Kidney (tissue), 14 donors: ENCODE data around the gene PHOX2A. TPM values are rescaled to one million over a fixed set of nuclear protein-coding genes. Genes with fewer than 3 reads are reported as not detected.

ENCODE experiments used
- DNase-seq, 5 donors: peaks; one replicate each; pipeline ENCODE4 v3.0.0-alpha.2; 2013 to 2020
- FAIRE-seq: peaks from 2 replicates; lab custom pipeline; 2012; peaks lifted over from hg19 to GRCh38; lab: Jason Lieb, UNC
- H3K27ac ChIP-seq, 2 donors: one replicate each; pipeline ENCODE4 v1.7.0; 2013; ENCODE audit warnings: low read depth in 2 of 2, low read length in 2 of 2, inconsistent platforms in 1 of 2
- H3K27me3 ChIP-seq: one replicate; pipeline ENCODE4 v1.7.1; 2013; ENCODE audit warnings: low read length, inconsistent platforms; ENCODE audit not compliant: control insufficient read depth, insufficient read depth
- H3K36me3 ChIP-seq, 3 donors: one replicate each; pipeline versions ENCODE4 v1.7.0 to v1.7.1; 2013; ENCODE audit warnings: low read length in 3 of 3, control low read depth in 1 of 3, inconsistent platforms in 1 of 3; ENCODE audit not compliant: insufficient read depth in 3 of 3, control insufficient read depth in 2 of 3
- H3K4me1 ChIP-seq, 3 donors: one replicate each; pipeline versions ENCODE4 v1.7.0 to v1.7.1; 2013; ENCODE audit warnings: low read length in 3 of 3, inconsistent platforms in 1 of 3, low read depth in 1 of 3; ENCODE audit not compliant: control insufficient read depth in 2 of 3, insufficient read depth in 2 of 3
- H3K4me3 ChIP-seq, 3 donors: one replicate each; pipeline versions ENCODE4 v1.7.0 to v1.8.1; 2013; ENCODE audit warnings: low read length in 3 of 3, control low read depth in 1 of 3, inconsistent platforms in 1 of 3
- H3K9ac ChIP-seq, 3 donors: one replicate each; pipeline versions ENCODE4 v1.7.0 to v1.7.1; 2013; ENCODE audit warnings: low read length in 3 of 3, control low read depth in 1 of 3, inconsistent platforms in 1 of 3
- H3K9me3 ChIP-seq, 3 donors: one replicate each; pipeline versions ENCODE4 v1.7.0 to v1.7.1; 2013; ENCODE audit warnings: low read length in 3 of 3, control low read depth in 1 of 3, inconsistent platforms in 1 of 3; ENCODE audit not compliant: control insufficient read depth in 2 of 3, insufficient read depth in 1 of 3
- CTCF ChIP-seq: IDR thresholded peaks from 3 replicates; pipeline ENCODE4 v1.5.1; 2012; ENCODE audit warnings: mild to moderate bottlenecking, moderate library complexity, borderline replicate concordance; ENCODE audit not compliant: insufficient read depth; ENCODE audit errors: extremely low read depth
- intact Hi-C: fragments of 100-400 bp; cut with DNase I; formaldehyde crosslinking; loops from one replicate; pipeline ENCODE4 v1.11.1; 2022
- polyA plus RNA-seq: library from polyadenylated mRNA; stranded (reverse); fragments of 350-450 nt; fragmentation: Illumina TruSeq; extraction: RNeasy Lipid Tissue Mini Kit (QIAGEN cat#74804); gene quantifications from one replicate; pipeline ENCODE4 v1.2.3, GENCODE V29; 2014; ENCODE audit warnings: low read depth, low replicate concordance; ENCODE audit not compliant: insufficient read depth
- total RNA-seq: library from RNA; stranded (reverse); fragmentation: NEBNext Ultra II Directional; extraction: Animal tissue kit (Norgen Biotek cat#: 25700); gene quantifications from one replicate; pipeline ENCODE4 v1.2.1, GENCODE V29; 2021
- donor health status: control.
- donor health status: control.
- donor health status: control.
- donor health status: control.
- donor health status: control.
- donor health status: DM: yes; HTN: yes; CAD: no.
- donor health status: Normal renal cell carcinoma (clear cell type).

PHOX2A gene
- total and polyA plus RNA-seq, 2 donors from 2014 or later, result not detected

DNA sequence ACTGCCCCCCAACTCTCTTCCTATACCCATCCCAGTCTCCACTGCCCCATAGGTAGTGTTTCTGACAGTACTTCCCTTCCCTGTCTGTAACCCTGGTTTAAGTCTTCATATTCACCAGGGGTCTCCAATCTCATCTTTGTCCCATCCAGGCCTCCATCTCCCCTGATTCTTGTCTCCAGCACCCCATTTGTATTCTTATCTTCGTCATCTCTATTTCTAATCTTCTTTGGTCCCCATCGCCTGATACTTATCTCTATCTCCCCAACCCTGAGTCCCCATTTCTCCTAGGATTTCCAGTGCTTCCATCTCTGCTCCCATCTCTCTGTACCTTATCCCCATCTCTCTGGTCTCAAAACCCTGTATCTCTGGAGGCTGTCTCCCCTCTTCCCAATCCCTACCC, 1.8 kb downstream of the PHOX2A start:
- no peaks in the 10 kb centered on the region for H3K9me3 ChIP-seq
- H3K36me3 ChIP-seq, result peaks cover 0 to 4% (median 0%) of the 10 kb centered on the region in 3 donors
- intact Hi-C loops, result no loop called here
- DNase-seq (peak in 1 of 5 donors; percentile 25), FAIRE-seq (no peak)
- H3K9ac ChIP-seq, result no peak overlapping the region
- no peak overlapping the region for H3K4me3 ChIP-seq
- H3K27ac ChIP-seq, result no peak overlapping the region
- H3K27me3 ChIP-seq, result peaks cover 48% of the 10 kb centered on the region
- TF ChIP-seq CTCF, result no peak
- peaks cover 0 to 12% (median 4%) of the 10 kb centered on the region in 3 donors for H3K4me1 ChIP-seq

DNA sequence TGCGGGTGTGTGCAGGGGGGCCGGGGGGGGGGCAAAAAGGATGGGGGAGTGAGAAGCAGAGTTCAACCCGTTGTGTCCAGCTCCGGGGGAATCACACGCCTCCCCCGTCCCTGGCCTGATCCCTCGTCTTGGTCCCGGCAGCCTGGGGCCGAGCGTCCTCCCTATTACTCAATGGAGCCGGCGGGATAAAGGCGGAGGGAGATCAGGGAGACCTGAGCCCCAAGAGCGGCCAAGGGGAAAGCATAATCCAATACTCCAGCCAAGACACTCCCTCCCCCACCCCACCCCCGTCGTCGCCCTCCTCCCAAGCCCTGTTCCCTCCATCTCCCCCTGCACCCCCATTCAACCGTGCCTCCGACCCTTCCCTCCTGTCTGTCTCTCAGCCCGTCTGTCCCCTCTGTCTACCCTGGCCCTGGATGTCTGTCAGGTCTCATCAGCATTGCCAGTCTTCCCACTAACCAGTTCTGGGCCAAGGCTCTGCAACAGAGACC, 2.6 kb downstream of the PHOX2A start:
- DNase-seq (peak in 2 of 5 donors; percentile 8 to 56), FAIRE-seq (no peak)
- Histone ChIP-seq H3K4me1 (peaks cover 0 to 15% (median 4%) of the 10 kb centered on the region in 3 donors), H3K36me3 (peaks cover 0 to 7% (median 1%) of the 10 kb centered on the region in 3 donors), H3K27ac (no peak overlapping the region), H3K9ac (no peak overlapping the region), H3K4me3 (no peak overlapping the region), H3K27me3 (peaks cover 42% of the 10 kb centered on the region), H3K9me3 (no peaks in the 10 kb centered on the region)
- intact Hi-C loops, result no loop called here
- no peak for TF ChIP-seq CTCF

- Histone ChIP-seq H3K4me1 (peaks cover 0 to 15% (median 4%) of the 10 kb centered on the region in 3 donors), H3K36me3 (peaks cover 0 to 12% (median 5%) of the 10 kb centered on the region in 3 donors), H3K9ac (peak overlapping the region in 1 of 3 donors; percentile 5), H3K27me3 (peaks cover 35% of the 10 kb centered on the region), H3K9me3 (no peaks in the 10 kb centered on the region), H3K27ac (no peak overlapping the region), H3K4me3 (peak overlapping the region in 1 of 3 donors; percentile 37)
- no peak for FAIRE-seq
- no peak for TF ChIP-seq CTCF
- DNase-seq, result peak in 3 of 5 donors; percentile 35 to 65 (median 35)
- intact Hi-C loops, result no loop called here
These were observed 3.3 kb downstream of the PHOX2A start for GRCh38 chr11:72240461-72241290.
